GM10248 (cell line): Measurements from ENCODE around the gene KIFC3.

Experiments
- CTCF ChIA-PET: fragments of 300-600 bp; sonication (Branson Sonifier 250); formaldehyde crosslinking; extraction: SDS; loops from one replicate; lab custom pipeline; 2021; ENCODE audit warnings: antibody characterized with exemption; lab: Yijun Ruan, JAX
- POLR2A ChIA-PET: fragments of 350-650 bp; sonication (Branson Sonifier 250); formaldehyde crosslinking; extraction: SDS; loops from one replicate; lab custom pipeline; 2020; ENCODE audit warnings: antibody characterized with exemption; lab: Yijun Ruan, JAX
- DNase-seq: peaks from one replicate; pipeline ENCODE4 v3.0.0; 2012; ENCODE audit errors: extremely low spot score
- CTCF ChIP-seq: IDR thresholded peaks from 2 replicates; pipeline ENCODE4 v1.5.1; 2012; ENCODE audit warnings: mild to moderate bottlenecking, low read depth; ENCODE audit errors: extremely low read depth, missing control alignments, control extremely low read depth

KIFC3 gene

GRCh38 chr16:57805176-57805575 lies 2.9 kb upstream of the KIFC3 start:
- DNase-seq, result no peak
- ChIA-PET POLR2A (no interaction called here), CTCF (no interaction called here)
- no peak for TF ChIP-seq CTCF

GRCh38 chr16:57804111-57804837 lies 2.0 kb upstream of the KIFC3 start:
- no peak for TF ChIP-seq CTCF
- DNase-seq, result no peak
- CTCF ChIA-PET, result interaction anchor here (0.9 kb wide), 1 partner anchor 47 kb away, joined by 3 read pairs; no protein-coding TSS in a partner anchor
- POLR2A ChIA-PET, result no interaction called here

- POLR2A ChIA-PET, result no interaction called here
- TF ChIP-seq CTCF, result no peak
- DNase-seq, result no peak
- CTCF ChIA-PET, result interaction anchor here (0.9 kb wide), 1 partner anchor 46 kb away, joined by 3 read pairs; no protein-coding TSS in a partner anchor
Measured at GRCh38 chr16:57803134-57803990, 1.1 kb upstream of the KIFC3 start.

- ChIA-PET POLR2A (no interaction called here), CTCF (interaction anchor here (1.6 to 3.5 kb wide), 3 partner anchors 15 to 88 kb away, joined by 3 to 12 read pairs (median 6); no protein-coding TSS in a partner anchor)
- DNase-seq, result no peak
Measured at GRCh38 chr16:57801809-57802340, 416 bp downstream of the KIFC3 start.

GRCh38 chr16:57801098-57801808 lies 1.0 kb downstream of the KIFC3 start:
- ChIA-PET CTCF (interaction anchor here (1.3 to 3.5 kb wide), 5 partner anchors 9 to 89 kb away, joined by 3 to 12 read pairs (median 3); no protein-coding TSS in a partner anchor), POLR2A (no interaction called here)
- TF ChIP-seq CTCF, result no peak
- no peak for DNase-seq

More at GRCh38 chr16:57801809-57802340, 416 bp downstream of the KIFC3 start:
- no peak for TF ChIP-seq CTCF
